ENCODE measurements around the gene THBS3.

DNA sequence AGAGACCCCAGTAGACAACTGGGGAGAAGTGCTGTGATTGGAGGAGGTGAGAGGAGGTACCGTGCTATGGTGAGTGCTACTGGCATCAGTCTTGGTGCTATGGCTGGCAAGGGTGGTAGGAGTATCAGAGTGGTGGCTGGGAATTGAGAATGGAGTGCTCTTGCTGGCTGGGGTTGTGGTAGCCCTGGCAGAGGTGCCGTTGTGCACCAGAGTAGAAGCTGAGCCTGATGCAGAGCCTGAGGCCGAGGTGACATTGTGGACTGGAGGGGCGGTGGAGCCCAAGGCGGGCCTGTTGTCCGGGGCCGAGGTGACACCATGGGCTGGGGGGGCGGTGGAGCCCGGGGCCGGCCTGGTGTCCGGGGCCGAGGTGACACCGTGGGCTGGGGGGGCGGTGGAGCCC, 19.4 kb downstream of the THBS3 start:
- TF ChIP-seq, protein P1, sequence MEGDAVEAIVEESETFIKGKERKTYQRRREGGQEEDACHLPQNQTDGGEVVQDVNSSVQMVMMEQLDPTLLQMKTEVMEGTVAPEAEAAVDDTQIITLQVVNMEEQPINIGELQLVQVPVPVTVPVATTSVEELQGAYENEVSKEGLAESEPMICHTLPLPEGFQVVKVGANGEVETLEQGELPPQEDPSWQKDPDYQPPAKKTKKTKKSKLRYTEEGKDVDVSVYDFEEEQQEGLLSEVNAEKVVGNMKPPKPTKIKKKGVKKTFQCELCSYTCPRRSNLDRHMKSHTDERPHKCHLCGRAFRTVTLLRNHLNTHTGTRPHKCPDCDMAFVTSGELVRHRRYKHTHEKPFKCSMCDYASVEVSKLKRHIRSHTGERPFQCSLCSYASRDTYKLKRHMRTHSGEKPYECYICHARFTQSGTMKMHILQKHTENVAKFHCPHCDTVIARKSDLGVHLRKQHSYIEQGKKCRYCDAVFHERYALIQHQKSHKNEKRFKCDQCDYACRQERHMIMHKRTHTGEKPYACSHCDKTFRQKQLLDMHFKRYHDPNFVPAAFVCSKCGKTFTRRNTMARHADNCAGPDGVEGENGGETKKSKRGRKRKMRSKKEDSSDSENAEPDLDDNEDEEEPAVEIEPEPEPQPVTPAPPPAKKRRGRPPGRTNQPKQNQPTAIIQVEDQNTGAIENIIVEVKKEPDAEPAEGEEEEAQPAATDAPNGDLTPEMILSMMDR (conservative IDR thresholded peaks at IDR 0.05 in 1 of 2, IDR thresholded peaks at IDR 0.05 in 1 of 2; ENCODE audit: low read depth in 1 of 2, low read length in 2 of 2): no peak
- no peak for TF ChIP-seq EZH2 (IDR thresholded peaks at IDR 0.05; ENCODE audit: low read length, missing control alignments)

All from fibroblast of lung (primary cell).